K562 (cell line): ENCODE measurements around the gene UNC79. TPM values are rescaled to one million over a fixed set of nuclear protein-coding genes. Genes with fewer than 3 reads are reported as not detected.

ENCODE experiments used
- ATAC-seq: fragments of 200-7000 bp; cut with Tn5 transposase; 3 replicates; pipeline ENCODE4 v1.9.1; 2020; ENCODE audit warnings: moderate library complexity
- BruUV-seq: library from RNA; stranded (reverse); fragments of 400-500 nt; replicated peaks from 2 replicates; lab custom pipeline; 2021; lab: Mats Ljungman, UMichigan
- CTCF ChIA-PET: fragments of 300-600 bp; formaldehyde crosslinking; extraction: SDS; loops from one replicate; lab custom pipeline; 2021; ENCODE audit warnings: low intra/inter-chr PET ratio; lab: Yijun Ruan, JAX
- POLR2A ChIA-PET: fragments of 300-600, 350-650 bp; sonication (Branson Sonifier 250); formaldehyde crosslinking; extraction: SDS; loops from one replicate; lab custom pipeline; 2021; ENCODE audit warnings: antibody characterized with exemption, inconsistent platforms; lab: Yijun Ruan, JAX
- DNase-seq, 4 experiments: peaks; one replicate each; pipeline versions ENCODE4 v3.0.0 to v3.0.0-alpha.2; 2011 to 2018; ENCODE audit warnings: low spot score in 3 of 4, mixed read lengths in 3 of 4; ENCODE audit errors: extremely low read depth in 1 of 4
- FAIRE-seq: peaks from 2 replicates; lab custom pipeline; 2011; peaks lifted over from hg19 to GRCh38; lab: Jason Lieb, UNC
- H2AFZ ChIP-seq: 2 replicates; pipeline ENCODE4 v1.6.0; 2011; ENCODE audit warnings: low read depth, low read length, control low read depth, inconsistent platforms
- H3K27ac ChIP-seq: fragments of 200-600 bp; 3 replicates; pipeline ENCODE4 v1.8.0; 2011; ENCODE audit warnings: low read depth, mild to moderate bottlenecking, control low read depth, inconsistent platforms, low read length, moderate library complexity, mixed read lengths; ENCODE audit errors: extremely low read depth
- H3K27me3 ChIP-seq, 2 experiments: fragments of 300-600 bp in 1 of 2; 2 replicates in 1 of 2; 3 replicates in 1 of 2; pipeline versions ENCODE4 v1.6.0 to v1.8.0; 2011; ENCODE audit warnings: inconsistent platforms in 2 of 2, low read length in 2 of 2, mild to moderate bottlenecking in 1 of 2, mixed read lengths in 1 of 2, moderate library complexity in 1 of 2; ENCODE audit not compliant: control insufficient read depth in 2 of 2, insufficient read depth in 2 of 2
- H3K36me3 ChIP-seq: fragments of 300-600 bp; 3 replicates; pipeline ENCODE4 v1.8.0; 2011; ENCODE audit warnings: mild to moderate bottlenecking, low read length, inconsistent platforms; ENCODE audit not compliant: control insufficient read depth, insufficient read depth
- H3K4me1 ChIP-seq, 2 experiments: fragments of 200-600 bp in 1 of 2; replicated peaks in 1 of 2; 2 replicates in 1 of 2; 3 replicates in 1 of 2; pipeline versions ENCODE4 v1.5.1 to v1.8.0; 2011; ENCODE audit warnings: inconsistent platforms in 2 of 2, low read length in 2 of 2, mild to moderate bottlenecking in 1 of 2, mixed read lengths in 1 of 2, moderate library complexity in 1 of 2; ENCODE audit not compliant: control insufficient read depth in 2 of 2, insufficient read depth in 2 of 2
- H3K4me2 ChIP-seq: 2 replicates; pipeline ENCODE4 v1.6.1; 2011; ENCODE audit warnings: low read length, control low read depth, inconsistent platforms, mixed read lengths; ENCODE audit not compliant: insufficient read depth
- H3K4me3 ChIP-seq: fragments of 200-600 bp; sonication (generic), shearing (Covaris generic); 2 replicates; pipeline ENCODE4 v1.5.1; 2016; ENCODE audit warnings: control low read depth, inconsistent platforms
- H3K79me2 ChIP-seq: fragments of 200-600 bp; 3 replicates; pipeline ENCODE4 v1.8.0; 2011; ENCODE audit warnings: low read length, inconsistent platforms; ENCODE audit not compliant: control insufficient read depth, insufficient read depth
- H3K9ac ChIP-seq, 2 experiments: 2 replicates each; pipeline versions ENCODE4 v1.6.0 to v1.6.1; 2011; ENCODE audit warnings: low read depth in 2 of 2, low read length in 2 of 2, control low read depth in 1 of 2, inconsistent platforms in 1 of 2, mild to moderate bottlenecking in 1 of 2, mixed read lengths in 1 of 2; ENCODE audit not compliant: insufficient read depth in 1 of 2
- H3K9me1 ChIP-seq: one replicate; pipeline ENCODE4 v1.6.0; 2011; ENCODE audit warnings: inconsistent platforms, mild to moderate bottlenecking, low read length, moderate library complexity; ENCODE audit not compliant: control insufficient read depth, insufficient read depth
- H3K9me3 ChIP-seq: replicated peaks from 2 replicates; pipeline ENCODE4 v1.5.1; 2011; ENCODE audit warnings: low read depth, low read length, inconsistent platforms; ENCODE audit not compliant: control insufficient read depth, insufficient read depth
- H4K20me1 ChIP-seq: replicated peaks from 2 replicates; pipeline ENCODE4 v1.6.1; 2011; ENCODE audit warnings: low read length, inconsistent platforms, mixed read lengths; ENCODE audit not compliant: control insufficient read depth, insufficient read depth
- KHSRP ChIP-seq: fragments of 450-650 bp; IDR thresholded peaks from 2 replicates; pipeline ENCODE4 v1.6.1; 2017
- MAZ ChIP-seq, 2 experiments: fragments of 450-650 bp in 1 of 2; sonication (generic) in 1 of 2; formaldehyde crosslinking; IDR thresholded peaks in 1 of 2; conservative IDR thresholded peaks in 1 of 2; 2 replicates each; pipeline versions ENCODE4 v1.4.0 to v1.5.0; 2020; ENCODE audit warnings: mild to moderate bottlenecking in 1 of 2, missing genetic modification reagents in 1 of 2
- MEIS2 ChIP-seq: fragments of 450-650 bp; IDR thresholded peaks from 2 replicates; pipeline ENCODE4 v1.6.1; 2014; ENCODE audit warnings: mild to moderate bottlenecking; ENCODE audit not compliant: partially characterized antibody
- MLLT1 ChIP-seq, 2 experiments: fragments of 450-650 bp; IDR thresholded peaks; 2 replicates each; pipeline ENCODE4 v1.6.1; 2016
- RAD21 ChIP-seq, 2 experiments: fragments of 250-450 bp in 1 of 2; fragments of 450-650 bp in 1 of 2; sonication (Bioruptor Pico) in 1 of 2; formaldehyde crosslinking in 1 of 2; IDR thresholded peaks in 1 of 2; conservative IDR thresholded peaks in 1 of 2; 2 replicates each; pipeline versions ENCODE4 v1.4.0 to v1.8.0; 2020 to 2022; ENCODE audit warnings: mild to moderate bottlenecking in 2 of 2, moderate library complexity in 1 of 2
- TRIM24 ChIP-seq, 2 experiments: fragments of 450-650 bp; IDR thresholded peaks; 2 replicates each; pipeline ENCODE4 v1.6.1; 2016
- WHSC1 ChIP-seq: IDR thresholded peaks from one replicate; pipeline ENCODE4 v1.6.1; 2012; ENCODE audit warnings: low read length, control low read depth, inconsistent platforms
- ZNF253 ChIP-seq: fragments of 250-450 bp; sonication (Bioruptor Pico); conservative IDR thresholded peaks from 2 replicates; pipeline ENCODE4 v1.6.1; 2021; ENCODE audit warnings: mild to moderate bottlenecking
- WGBS: fragments of 100-300 bp; shearing (Covaris generic); methylation state at CpG from one replicate; pipeline ENCODE4 v1.1.6; 2016; ENCODE audit warnings: low coverage, mixed read lengths; ENCODE audit not compliant: insufficient coverage; ENCODE audit errors: missing lambda C conversion rate; 5-methylcytosine and 5-hydroxymethylcytosine counted together
- in situ Hi-C: fragments of 300-500 bp; cut with MboI; formaldehyde crosslinking; loops from 4 replicates; pipeline ENCODE4 v1.15.0; 2018; ENCODE audit warnings: inconsistent platforms, mixed read lengths
- intact Hi-C: fragments of 100-400 bp; cut with micrococcal nuclease; formaldehyde crosslinking; loops from 2 replicates; pipeline ENCODE4 v1.14.2; 2022
- polyA plus RNA-seq, 8 experiments: library from polyadenylated mRNA; depleted of rRNA in 4 of 8; stranded (reverse) in 5 of 8; unstranded in 3 of 8; fragments of >200 nt; fragmentation: Nextera tagmentation in 2 of 8; fragmentation: Illumina TruSeq in 1 of 8; extraction: Ambion mirVana in 2 of 8; extraction: Trizol in 1 of 8; gene quantifications; 2 replicates each; pipeline versions ENCODE4 v1.2.1 to v1.2.3, GENCODE V29; 2011 to 2014; ENCODE audit warnings: inconsistent platforms in 1 of 8, missing spikeins in 1 of 8
- total RNA-seq, 7 experiments: library from RNA; depleted of rRNA in 6 of 7; stranded (reverse); fragments of >200 nt in 6 of 7; fragmentation: Illumina TruSeq in 2 of 7; extraction: Trizol in 2 of 7; gene quantifications; 2 replicates each; pipeline versions ENCODE4 v1.2.1 to v1.2.3, GENCODE V29; 2011 to 2021; ENCODE audit warnings: low replicate concordance in 1 of 7
- TF ChIP-seq, protein P1 (sequence below): fragments of 250-450 bp; sonication (Bioruptor Pico); IDR thresholded peaks from 2 replicates; pipeline ENCODE4 v1.8.0; 2021; ENCODE audit warnings: moderate library complexity, mild to moderate bottlenecking, inconsistent platforms
- TF ChIP-seq, protein P2 (sequence below): sonication (generic); formaldehyde crosslinking; IDR thresholded peaks from 2 replicates; pipeline ENCODE4 v1.8.0; 2022; ENCODE audit warnings: mild to moderate bottlenecking, missing genetic modification reagents

The UNC79 gene
- total and polyA plus RNA-seq, 9 of the 15 experiments (the other 6 are each of a cell fraction or from before 2014, with no cell fraction given), result under 0.01 to 0.04 (median 0.01) TPM; not detected in 6

- TF ChIP-seq MLLT1 (IDR thresholded peaks at IDR 0.05) (no peak), RAD21 (CRISPR knock-in tag; conservative IDR thresholded peaks at IDR 0.05 in 1 of 2, IDR thresholded peaks at IDR 0.05 in 1 of 2) (peak; percentile 38 to 57), TRIM24 (IDR thresholded peaks at IDR 0.05) (no peak)
- TF ChIP-seq, protein P1, sequence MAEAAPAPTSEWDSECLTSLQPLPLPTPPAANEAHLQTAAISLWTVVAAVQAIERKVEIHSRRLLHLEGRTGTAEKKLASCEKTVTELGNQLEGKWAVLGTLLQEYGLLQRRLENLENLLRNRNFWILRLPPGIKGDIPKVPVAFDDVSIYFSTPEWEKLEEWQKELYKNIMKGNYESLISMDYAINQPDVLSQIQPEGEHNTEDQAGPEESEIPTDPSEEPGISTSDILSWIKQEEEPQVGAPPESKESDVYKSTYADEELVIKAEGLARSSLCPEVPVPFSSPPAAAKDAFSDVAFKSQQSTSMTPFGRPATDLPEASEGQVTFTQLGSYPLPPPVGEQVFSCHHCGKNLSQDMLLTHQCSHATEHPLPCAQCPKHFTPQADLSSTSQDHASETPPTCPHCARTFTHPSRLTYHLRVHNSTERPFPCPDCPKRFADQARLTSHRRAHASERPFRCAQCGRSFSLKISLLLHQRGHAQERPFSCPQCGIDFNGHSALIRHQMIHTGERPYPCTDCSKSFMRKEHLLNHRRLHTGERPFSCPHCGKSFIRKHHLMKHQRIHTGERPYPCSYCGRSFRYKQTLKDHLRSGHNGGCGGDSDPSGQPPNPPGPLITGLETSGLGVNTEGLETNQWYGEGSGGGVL (CRISPR knock-in tag), result no peak
- TF ChIP-seq, all 486 proteins: peak for 3
These were observed 224.5 kb downstream of the UNC79 start (continued) for GRCh38 chr14:93655078-93655750.

- ChIA-PET CTCF (no interaction called here), POLR2A (no interaction called here)
- no TSS peak for BruUV-seq
- Histone ChIP-seq H3K27me3 (no peaks in the 10 kb centered on the region), H4K20me1 (no peaks in the 10 kb centered on the region), H3K9me3 (no peaks in the 10 kb centered on the region), H3K4me1 (no peaks in the 10 kb centered on the region), H3K79me2 (no peaks in the 10 kb centered on the region), H3K9me1 (no peaks in the 10 kb centered on the region), H3K9ac (no peak overlapping the region), H3K4me3 (no peak overlapping the region), H3K36me3 (no peaks in the 10 kb centered on the region), H2AFZ (no peak overlapping the region), H3K4me2 (no peak overlapping the region), H3K27ac (no peak overlapping the region)
- in situ Hi-C loops (loop anchor here (10.0 to 25.0 kb wide), 2 partner anchors 227 to 529 kb away; no protein-coding TSS in a partner anchor), intact Hi-C loops (loop anchor here (5.0 kb wide), 2 partner anchors 249 to 344 kb away; no protein-coding TSS in a partner anchor)
- WGBS, result 4% methylated on average over 6 of the region's 6 CpGs
- no peak for DNase-seq
- no peak for FAIRE-seq
- ATAC-seq, result no peak
- TF ChIP-seq KHSRP (no peak), WHSC1 (no peak), MAZ (CRISPR knock-in tag; conservative IDR thresholded peaks at IDR 0.05 in 1 of 2, IDR thresholded peaks at IDR 0.05 in 1 of 2) (no peak), ZNF253 (CRISPR knock-in tag) (no peak), MEIS2 (no peak)
- TF ChIP-seq, protein P2, sequence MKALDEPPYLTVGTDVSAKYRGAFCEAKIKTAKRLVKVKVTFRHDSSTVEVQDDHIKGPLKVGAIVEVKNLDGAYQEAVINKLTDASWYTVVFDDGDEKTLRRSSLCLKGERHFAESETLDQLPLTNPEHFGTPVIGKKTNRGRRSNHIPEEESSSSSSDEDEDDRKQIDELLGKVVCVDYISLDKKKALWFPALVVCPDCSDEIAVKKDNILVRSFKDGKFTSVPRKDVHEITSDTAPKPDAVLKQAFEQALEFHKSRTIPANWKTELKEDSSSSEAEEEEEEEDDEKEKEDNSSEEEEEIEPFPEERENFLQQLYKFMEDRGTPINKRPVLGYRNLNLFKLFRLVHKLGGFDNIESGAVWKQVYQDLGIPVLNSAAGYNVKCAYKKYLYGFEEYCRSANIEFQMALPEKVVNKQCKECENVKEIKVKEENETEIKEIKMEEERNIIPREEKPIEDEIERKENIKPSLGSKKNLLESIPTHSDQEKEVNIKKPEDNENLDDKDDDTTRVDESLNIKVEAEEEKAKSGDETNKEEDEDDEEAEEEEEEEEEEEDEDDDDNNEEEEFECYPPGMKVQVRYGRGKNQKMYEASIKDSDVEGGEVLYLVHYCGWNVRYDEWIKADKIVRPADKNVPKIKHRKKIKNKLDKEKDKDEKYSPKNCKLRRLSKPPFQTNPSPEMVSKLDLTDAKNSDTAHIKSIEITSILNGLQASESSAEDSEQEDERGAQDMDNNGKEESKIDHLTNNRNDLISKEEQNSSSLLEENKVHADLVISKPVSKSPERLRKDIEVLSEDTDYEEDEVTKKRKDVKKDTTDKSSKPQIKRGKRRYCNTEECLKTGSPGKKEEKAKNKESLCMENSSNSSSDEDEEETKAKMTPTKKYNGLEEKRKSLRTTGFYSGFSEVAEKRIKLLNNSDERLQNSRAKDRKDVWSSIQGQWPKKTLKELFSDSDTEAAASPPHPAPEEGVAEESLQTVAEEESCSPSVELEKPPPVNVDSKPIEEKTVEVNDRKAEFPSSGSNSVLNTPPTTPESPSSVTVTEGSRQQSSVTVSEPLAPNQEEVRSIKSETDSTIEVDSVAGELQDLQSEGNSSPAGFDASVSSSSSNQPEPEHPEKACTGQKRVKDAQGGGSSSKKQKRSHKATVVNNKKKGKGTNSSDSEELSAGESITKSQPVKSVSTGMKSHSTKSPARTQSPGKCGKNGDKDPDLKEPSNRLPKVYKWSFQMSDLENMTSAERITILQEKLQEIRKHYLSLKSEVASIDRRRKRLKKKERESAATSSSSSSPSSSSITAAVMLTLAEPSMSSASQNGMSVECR (CRISPR knock-in tag), result no peak
These were observed 227.1 kb downstream of the UNC79 start for GRCh38 chr14:93657875-93658274.
